ENCODE data around the gene TRIO.

Gene TRIO

DNA sequence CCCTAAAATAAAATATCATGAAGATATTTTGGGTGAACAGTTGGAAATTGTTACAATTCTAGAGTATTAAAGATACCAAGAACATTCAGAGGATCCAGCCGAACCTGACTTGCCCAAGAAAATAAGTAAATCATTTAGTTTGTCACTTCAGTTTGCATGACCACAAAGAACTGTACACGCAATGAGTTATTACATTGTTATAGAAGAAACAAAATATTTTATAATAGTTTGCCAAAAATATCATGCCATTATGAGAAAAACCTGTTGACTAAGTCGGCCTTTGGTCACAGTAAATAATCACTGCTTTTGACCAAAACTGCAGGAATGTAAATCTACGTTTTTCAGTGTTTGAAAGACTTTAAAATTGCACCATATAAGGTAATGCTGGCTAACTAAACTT, 27.9 kb downstream of the TRIO start:
- DNase-seq, result no peak

DNA sequence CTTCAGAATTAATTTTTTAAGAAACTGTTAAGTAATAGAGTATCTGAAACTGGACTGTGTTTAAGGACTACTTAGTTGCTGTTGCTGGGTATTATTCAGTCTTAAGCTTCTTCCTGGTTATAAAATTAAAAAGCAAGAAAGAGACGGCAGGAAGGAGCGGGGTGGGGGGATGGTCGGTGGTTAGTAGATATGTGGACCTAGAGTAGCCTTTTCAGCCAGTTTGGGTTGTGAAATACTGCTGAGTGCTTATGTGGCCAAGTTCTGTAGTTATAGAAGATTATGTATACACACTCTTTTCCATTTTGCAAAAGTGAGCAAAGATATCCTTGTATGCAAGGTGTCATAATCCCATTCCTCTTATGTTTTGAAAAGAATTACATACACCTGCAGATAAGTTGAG, 28.5 kb downstream of the TRIO start:
- no peak for DNase-seq

DNA sequence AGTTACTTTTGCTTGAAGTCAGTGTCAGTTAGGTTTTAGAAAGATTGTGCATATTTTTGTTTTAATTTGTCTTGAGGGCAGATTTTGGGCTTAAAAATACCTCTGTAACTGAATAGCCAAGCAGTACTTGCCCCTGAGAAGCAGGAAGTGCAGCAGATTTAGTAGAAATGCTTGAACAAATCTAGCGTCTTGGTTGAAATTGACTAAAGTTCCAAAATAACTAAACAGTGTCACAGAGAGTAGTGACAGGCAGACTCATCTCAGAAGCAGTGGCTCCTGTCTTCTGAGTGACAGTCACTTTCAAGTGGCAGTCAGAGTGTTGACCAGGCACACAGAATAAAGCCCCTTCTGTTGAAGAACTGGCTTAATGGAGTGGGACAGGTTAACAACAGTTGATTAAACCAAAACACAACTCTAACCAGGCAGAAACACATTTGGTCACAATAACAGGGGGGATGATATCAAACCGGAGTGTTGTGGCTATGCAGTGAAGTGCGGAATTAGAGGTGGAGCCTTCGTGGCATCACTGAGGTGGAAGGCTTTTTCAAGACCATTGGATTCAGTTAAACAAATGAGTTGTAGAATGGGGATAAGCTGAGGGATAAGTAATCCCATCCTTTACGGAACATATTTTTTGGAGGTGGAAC, 29.1 kb downstream of the TRIO start:
- no peak for DNase-seq

DNA sequence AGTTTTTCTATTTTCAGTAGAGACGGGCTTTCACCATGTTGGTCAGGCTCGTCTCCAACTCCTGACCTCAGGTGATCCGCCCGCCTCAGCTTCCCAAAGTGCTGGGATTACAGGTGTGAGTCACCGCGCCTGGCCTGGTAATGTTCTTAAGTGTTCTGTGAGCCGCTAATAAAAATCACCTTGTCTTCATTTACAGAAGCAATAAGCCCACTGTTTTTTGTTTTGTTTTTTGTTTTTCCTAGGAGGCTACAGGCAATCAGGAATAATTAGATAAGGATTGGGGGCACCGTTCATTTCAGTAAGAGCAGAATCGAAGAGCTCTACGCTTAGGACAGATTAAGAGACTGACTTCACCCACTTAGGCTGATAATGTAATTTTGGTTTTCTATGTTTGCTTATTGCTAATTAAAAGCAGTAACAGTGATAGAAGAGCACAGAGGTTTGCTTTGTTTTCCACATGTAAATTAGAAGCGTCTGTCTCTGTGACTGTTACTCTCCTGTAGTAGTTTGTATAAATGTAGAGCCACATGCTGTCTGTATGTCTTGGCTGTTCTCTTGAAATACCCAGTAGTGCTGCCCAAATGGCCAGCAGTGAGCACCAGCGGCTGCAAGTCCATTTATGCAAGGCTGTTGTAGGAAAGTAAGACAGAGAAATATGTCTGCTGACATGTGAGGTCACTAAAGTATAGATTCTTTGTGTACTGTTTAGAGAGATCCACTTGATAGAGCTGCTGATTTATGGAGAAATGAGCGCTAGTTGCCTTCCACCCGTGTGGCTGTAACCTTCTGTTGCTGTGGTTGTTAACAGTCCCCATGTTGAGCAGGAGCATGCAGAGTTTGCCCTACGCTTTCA, 30.5 kb downstream of the TRIO start:
- DNase-seq, result no peak

DNA sequence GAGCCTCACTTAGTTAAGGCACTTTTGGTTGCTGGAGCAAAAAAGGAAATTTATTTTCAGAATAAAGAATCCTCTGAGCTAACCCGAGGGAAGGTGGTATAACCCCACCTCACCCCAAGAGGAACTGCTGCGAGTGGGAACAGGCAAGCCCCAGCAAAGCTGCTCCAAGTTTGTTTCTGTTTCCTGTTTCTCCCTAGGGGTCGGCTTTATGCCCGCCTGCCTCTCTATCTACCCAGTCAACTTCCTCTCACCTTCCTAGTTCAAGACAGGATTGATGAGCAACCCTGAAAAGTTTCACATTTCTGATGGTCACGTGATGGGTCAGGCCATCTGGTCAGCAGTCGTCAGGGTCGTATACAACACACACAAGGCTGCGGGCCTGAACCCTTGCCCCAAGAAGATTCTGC, 31.1 kb downstream of the TRIO start:
- no peak for DNase-seq

DNA sequence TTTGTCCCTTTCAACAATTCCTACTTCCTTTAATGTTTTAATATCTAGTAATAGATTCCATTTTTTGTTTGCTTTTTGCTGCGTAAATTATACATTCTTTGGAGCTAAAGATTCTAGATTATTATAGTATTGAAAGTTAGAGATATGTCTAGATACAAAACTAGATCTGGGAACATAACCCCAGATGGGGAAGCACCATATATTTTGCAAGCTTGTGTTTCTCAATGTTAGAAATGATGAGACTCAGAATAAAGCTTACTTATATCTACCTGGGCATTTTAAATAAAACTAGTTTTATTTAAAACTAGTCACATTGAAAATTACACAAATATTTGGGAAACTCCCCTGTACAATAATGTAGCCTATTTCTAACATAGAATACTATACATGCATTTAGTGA, 32.2 kb downstream of the TRIO start:
- DNase-seq, result no peak

DNA sequence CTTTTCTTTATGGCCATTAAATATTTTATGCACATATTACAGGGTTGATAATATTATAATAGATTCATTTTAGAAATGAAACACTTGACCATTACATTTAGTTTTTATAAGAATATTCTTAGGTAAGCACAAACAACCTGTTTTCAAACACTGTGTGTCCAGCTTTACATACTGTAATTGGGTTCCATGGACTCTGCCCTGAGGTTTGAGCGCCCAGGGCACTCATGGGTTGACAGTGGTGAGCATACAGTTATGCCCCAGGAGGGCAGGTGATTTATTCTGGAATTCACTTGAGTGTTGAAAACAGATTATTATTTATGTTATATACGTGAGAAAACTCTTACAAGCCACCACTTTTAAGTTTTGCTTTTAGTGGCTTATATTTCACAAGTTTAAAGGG, 33.7 kb downstream of the TRIO start:
- DNase-seq, result no peak

DNA sequence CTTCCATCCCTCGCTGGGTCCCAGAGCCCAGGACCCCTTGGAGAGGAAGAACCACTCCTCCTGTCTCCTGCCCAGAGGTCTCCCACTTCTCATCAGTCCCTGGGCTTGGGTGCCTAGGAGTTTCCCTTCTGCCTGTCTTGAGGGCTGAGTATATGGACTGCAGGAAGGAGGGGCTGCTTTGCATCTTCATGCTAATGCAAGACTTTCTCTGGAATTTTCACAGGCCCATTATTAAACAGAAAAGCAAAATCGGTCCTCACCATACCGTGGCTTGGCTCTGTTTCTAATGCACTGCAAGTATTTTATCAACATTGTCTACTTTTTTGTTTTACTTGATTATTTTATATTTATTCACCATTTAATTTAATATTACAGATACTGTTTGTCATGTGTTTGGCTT, 34.5 kb downstream of the TRIO start:
- DNase-seq, result no peak

DNA sequence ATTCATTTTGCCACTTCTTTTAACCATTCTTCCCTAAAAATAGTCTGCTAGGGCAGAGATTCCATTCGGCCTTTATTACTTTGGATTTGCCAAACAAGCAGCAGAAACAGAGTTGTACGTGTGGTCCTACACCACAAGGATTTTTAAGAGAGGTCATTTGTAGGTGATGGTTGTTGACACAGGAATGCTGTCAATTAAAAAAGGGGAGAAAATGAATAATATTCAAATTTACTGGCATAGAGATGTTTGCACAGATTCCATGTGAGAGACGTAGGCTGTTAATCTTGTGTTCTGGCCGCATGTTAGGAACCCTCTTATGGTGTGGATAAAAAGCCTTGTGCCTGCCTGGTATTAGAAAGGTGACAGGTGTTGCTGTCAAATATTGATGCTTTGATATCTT, 34.9 kb downstream of the TRIO start:
- no peak for DNase-seq

DNA sequence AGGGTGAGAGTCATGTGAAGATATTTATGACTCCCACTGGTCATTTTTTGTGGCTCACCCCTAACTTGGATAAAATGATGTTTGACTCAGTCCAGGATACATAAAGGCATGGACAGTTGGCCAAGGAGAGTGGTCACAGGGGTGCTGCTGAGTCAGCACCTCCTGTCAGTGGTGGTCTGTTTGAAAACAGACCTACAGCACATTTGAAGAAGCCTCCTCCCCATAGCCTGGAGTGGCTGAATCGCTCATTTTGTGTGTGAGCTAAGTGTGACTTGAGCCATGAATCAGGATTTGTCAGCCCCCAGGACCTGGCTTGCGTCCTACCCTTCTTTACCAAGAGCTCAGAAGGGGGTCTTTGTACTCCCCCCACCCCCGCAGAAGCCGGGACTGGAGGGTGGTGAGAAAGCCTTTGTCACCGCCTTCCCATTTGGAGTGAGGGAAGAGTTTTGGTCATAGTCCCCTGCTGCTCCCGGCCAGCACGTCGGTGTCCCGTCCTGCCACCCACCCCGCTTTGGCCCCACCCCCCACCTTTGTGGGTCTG, 35.6 kb downstream of the TRIO start:
- no peak for DNase-seq

DNA sequence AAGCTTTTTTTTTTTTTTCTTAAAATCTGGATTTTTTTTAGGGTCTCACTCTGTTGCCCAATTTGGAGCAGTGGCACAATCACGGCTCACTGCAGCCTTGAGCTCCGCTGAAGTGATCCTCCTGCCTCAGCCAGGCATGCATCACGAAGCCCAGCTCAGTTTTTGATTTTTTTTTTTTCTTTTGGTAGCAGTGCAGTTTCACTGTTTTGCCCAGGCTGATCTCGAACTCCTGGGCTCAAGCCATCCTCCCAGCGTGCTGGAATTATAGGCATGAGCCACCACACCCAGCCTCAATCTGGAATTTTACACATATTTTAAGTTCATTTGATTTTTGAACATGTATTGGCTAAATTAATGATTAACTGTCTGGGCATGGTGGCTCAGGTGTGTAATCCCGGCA, 36.3 kb downstream of the TRIO start:
- no peak for DNase-seq

DNA sequence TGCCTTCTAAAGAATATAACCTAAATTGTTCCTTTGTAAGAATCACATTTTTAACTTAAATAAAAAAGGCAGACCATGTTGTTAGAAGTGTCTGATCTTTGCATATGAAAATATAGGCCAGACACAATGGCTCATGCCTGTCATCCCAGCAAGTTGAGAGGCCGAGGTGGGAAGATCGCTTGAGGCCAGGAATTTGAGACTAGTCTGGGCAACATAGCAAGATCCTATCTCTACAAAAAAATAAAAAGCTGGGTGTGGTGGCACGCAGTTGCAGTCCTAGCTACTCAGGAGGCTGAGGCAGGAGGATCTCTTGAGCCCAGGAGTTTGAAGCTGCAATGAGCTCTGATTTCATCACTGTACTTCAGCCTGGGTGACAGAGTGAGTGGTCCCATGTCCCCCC, 37.3 kb downstream of the TRIO start:
- no peak for DNase-seq

DNA sequence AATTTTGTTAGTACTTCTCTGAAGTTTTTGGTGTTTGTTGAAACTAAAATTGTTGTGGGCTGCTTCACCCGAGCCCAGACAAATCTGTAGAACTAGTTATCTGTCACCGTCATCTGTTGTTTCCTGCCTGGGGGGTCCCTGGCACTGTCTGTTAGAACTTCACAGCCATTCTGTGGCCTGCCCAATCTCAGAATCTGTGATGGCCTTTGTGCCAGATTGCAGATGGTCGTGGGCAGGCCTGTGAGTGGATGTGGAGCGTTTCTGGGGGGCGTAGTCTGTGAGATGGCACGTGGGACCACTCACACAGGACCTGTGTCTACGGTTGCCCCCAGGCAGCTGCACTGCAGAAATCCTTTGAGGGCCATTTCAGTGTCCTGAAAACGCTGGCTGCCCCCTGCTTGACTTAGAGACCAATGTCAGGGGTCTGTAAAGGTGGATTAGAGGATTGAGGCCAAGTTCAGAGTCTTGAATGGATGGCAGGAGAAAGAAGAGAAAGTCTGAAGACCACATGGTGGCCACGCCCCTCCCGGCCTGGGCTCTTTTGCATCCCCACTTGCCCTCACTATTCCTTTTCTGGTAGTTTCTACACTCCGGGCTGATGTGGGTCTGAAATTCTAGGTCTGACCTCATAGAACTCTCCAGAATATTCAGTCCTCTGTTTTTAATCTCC, 38.3 kb downstream of the TRIO start:
- DNase-seq, result no peak

DNA sequence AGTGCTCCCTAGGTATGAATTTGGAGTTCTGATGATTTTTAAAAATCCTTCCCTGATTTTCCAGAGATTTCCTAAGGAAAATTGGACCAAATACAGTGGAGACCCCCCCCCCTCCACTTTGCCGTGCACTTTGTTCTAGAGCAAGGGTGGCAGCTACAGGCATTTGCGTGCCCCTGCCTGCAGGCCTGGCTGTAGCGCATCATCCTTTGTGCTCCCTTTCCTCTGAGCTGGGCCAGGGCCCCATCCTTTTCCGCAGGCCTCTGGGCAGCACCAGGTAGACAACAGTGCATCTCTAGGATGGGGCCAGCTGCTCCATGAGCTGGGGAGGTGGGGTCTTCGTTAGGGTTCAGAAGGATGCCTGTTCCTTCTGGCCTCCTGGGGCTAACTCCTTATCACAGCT, 39.6 kb downstream of the TRIO start:
- DNase-seq, result no peak

DNA sequence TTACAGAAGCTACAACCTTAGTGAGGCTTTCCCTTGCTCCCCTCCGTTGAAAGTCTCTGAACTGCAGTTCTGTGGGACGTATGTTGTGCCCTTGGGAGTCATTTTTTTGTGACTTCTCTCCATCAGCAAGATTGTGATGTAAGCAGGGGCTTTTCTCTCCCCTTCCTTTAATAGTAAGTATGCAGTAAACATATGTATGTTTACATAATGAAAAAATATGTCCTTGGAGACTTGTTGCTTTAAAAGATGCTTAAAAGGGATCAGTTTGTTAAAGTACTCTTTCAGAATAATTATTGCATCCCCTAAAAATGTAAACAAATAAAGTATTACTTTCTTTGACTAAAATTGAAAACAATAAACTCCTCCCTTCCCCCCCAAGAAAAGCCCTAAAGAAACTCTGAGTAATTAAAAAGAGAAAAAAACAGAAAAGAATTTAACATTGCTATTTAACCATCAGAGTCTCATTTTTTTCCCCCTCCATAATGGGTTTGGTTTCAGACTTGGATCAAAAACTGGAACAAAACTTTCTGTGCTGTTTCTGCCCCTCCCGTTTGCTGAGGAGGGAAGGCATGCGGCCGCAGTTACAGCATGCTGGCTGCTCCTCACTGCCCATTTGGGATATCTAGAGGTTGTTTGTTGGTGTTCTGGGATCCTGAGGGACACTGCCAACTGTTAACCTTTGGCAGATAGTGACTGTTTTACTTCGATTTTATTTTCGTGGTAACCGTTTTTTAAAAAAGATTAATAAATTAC, 40.2 kb downstream of the TRIO start:
- no peak for DNase-seq

DNA sequence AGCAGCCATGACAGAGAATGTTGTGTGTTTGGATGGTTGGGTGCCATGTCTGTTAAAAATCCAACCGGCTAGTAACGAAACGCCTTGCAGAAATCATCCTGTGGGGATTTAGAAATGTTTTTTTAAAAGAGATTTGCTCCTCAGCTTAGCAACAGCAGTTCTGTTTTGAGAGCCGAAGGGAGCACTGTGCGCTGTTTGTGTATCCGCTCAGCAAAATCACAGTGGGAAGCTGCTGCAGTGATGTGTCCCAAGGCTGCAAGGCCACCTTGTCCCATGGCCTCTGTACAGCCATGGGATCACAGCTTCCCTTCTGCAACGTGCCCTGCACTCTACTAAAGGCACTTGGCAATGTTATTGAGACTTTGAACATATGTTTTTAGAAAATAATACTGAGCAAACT, 40.9 kb downstream of the TRIO start:
- DNase-seq, result no peak

DNA sequence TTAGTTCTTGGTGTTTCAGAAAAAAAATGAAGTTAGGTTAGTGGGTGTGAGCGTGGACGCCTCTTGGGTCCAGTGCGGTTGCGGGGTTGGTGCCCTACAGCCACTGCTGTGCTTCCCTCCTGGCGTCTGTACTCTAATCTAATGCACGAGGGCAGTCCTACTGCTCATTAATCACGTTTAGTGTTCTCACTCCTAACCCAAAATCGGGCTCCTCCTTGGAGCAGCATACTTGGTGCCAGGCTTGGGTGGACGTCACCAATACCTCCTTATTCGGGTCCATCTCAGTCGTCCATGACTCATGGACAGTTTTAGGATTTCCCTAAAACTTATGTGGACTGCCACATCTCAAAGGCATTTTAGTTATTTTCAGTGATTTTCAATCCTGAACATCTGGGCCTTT, 41.6 kb downstream of the TRIO start:
- DNase-seq, result no peak

DNA sequence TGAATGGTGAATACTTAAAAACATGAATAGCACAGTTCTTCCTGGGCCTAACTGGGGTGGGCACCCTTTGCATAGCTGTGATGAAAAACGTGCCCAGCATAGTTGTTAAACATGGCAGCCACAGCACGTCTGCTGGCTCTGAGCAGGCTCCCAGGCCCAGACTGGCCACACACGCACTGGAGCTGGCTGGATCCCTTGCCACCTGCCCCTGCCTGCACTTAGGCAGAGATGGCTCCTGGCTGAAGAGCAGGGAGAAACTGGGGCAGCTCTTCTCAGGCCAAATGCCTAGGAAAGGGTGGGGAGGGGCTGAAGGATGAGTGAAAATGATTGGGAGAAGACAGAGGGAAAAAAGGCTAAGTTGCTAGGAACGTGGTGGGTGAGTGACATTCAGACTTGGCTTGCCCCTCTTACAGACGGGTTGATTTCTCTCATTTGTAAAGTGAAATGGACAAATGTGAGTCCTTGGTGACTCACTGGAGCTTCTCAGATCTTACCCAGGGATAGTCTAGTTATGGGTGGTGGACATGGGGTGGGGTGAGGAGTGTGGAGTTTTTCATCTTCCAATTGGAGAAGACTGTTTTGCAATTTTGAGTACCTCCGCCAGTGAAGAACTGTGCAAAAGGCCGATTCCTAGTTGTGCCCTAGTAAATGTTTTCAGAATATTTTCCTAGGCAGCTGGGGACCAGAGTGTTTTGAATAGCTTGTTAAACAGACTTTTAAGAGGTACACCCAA, 42.4 kb downstream of the TRIO start:
- DNase-seq, result no peak

DNA sequence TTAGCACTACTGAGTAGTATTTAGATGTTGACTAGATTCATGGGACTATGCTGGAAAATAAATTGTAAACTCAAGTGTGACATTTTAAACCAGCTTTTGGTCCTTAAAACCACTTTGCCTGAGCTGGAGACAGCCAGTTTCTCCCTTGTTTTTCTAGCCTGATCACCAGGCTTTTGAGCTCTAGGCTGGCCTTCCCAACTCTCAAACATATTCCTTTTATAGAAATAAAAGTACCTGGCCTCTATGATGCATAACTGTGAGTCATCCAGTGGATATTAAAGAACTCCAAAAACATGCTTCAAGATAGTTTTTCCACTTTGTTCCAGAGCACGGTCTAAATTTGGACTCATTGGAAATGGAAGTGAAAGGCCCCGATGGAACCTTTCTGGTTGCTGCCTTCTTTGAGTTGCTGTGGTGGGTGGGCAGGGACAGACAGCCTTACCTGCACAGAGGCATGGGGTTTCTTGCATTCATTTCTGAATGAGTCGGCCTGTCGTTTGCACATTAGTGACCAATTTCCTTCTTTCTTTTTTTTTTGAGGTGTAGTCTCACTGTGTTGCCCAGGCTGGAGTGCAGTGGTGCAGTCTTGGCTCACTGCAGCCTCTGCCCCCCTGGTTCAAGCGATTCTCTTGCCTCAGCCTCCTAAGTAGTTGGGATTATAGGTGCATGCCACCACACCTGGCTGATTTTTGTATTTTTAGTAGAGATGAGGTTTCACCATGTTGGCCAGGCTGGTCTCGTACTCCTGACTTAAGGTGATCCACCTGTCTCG, 43.1 kb downstream of the TRIO start:
- DNase-seq, result no peak

DNA sequence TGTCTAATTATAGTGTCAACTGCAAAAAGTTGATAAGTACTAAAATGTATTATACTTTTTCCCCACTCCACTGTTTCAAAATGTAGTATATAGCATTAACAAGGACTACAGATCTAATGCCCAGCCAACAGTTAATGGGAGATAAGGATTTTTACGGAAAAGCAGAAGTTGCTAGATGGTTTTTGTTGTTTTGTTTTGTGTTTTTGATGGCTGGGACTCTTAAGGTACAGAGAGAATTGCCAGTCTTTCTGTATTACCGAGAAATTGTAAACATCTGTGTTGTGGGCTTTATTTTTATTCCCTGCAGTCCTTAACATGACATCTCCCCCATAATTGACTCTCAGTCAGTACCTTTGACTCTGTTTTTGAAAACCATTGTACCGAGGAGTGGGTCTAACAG, 44.0 kb downstream of the TRIO start:
- DNase-seq, result no peak

DNA sequence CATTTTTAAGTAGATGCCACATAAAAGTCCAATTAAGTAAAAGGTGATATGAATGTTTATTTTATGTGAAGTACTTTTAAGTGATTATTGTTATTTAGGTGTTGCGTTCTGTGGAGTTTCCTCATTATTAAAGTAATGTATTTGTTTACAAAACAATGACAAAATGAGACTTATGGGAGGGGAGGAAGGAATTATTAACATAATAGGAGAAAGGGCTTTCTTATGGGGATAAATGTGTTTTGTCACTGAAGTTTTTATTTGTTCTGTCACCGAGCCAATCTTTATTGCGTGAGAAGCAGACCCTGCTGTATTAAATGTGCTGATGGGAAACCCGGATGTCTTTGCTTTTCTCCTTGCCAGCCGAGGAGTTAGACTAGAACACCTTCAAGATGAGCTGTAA, 44.5 kb downstream of the TRIO start:
- no peak for DNase-seq

DNA sequence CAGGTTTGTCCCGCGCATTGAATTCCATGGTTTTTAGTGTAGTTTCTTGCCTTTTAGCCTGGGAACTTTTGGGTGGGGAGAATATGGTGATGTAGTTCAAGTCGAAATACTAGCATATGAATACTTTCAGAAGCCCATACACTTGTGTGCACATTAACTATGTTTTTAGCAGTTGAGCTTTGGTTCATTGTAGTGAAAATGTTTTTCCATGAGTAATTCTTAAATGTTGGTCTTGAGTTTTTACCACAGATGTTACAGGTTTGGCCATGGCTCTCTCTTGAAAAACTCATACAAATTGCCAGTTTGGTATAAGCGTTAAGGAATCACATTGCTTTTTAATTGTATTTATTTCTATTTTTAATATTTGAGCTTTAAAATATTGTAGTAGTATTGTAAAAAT, 45.6 kb downstream of the TRIO start:
- no peak for DNase-seq
